ENCODE data around the gene LRRC3C. TPM values are rescaled to one million over a fixed set of nuclear protein-coding genes. Genes with fewer than 3 reads are reported as not detected.
A peak's percentile ranks its signal among the peaks of the same experiment; 100 is the strongest.
"Not testable (repeated sequence)": the region's sequence is repeated elsewhere in the genome, so short reads cannot be mapped to it uniquely, and the experiment has no call there.

LRRC3C gene
- total RNA-seq, 1 donor from 2014 or later: not detected

DNA sequence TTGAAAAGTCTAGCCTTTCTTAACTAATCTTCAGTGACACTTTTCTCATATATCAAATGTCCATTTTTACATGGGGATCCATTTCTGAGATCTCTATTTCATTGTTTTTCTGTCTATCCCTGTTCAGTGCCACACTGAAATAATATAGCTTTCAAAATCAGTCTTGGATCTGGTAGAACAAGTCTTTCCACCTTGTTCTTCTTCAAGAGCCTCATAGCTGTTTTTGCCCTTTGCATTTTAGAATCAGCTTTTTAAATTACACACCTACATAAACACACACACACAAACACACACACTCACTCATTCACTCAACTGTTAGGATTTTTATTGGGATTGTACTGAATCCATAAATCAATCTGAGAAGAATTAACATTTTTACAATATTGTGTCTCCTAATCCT is 28.3 kb upstream of the LRRC3C start:
- peaks cover 6% of the 10 kb centered on the region for H3K9me3 Mint-ChIP-seq
- TF ChIP-seq, protein P1, sequence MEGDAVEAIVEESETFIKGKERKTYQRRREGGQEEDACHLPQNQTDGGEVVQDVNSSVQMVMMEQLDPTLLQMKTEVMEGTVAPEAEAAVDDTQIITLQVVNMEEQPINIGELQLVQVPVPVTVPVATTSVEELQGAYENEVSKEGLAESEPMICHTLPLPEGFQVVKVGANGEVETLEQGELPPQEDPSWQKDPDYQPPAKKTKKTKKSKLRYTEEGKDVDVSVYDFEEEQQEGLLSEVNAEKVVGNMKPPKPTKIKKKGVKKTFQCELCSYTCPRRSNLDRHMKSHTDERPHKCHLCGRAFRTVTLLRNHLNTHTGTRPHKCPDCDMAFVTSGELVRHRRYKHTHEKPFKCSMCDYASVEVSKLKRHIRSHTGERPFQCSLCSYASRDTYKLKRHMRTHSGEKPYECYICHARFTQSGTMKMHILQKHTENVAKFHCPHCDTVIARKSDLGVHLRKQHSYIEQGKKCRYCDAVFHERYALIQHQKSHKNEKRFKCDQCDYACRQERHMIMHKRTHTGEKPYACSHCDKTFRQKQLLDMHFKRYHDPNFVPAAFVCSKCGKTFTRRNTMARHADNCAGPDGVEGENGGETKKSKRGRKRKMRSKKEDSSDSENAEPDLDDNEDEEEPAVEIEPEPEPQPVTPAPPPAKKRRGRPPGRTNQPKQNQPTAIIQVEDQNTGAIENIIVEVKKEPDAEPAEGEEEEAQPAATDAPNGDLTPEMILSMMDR (conservative IDR thresholded peaks at IDR 0.05): no peak
- peak overlapping the region; percentile 73 for H3K27ac Mint-ChIP-seq
- DNase-seq (ENCODE audit: extremely low spot score, unreplicated experiment): no peak
- no peaks in the 10 kb centered on the region for H3K4me1 Mint-ChIP-seq (ENCODE audit: unreplicated experiment)
- peaks cover 4% of the 10 kb centered on the region for H3K27me3 Mint-ChIP-seq
- peak overlapping the region; percentile 30 for H3K4me3 Mint-ChIP-seq
- H3K36me3 Mint-ChIP-seq: peaks cover 4% of the 10 kb centered on the region

DNA sequence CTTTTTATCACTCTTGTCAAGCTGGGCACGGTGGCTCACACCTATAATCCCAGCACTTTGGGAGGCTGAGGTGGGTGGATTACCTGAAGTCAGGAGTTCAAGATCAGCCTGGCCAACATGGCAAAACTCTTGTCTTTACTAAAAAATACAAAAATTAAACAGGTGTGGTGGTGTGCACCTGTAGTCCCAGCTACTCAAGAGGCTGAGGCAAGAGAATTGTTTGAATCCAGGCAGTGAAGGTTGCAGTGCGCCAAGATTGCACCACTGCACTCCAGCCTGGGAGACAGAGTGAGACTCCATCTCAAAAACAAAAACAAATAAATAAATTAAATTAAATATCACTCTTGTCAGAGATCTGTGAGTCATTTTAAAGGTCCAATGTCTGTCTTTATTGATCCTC is 25.5 kb upstream of the LRRC3C start:
- not testable (repeated sequence) for H3K4me3 Mint-ChIP-seq; H3K9me3 Mint-ChIP-seq; DNase-seq (ENCODE audit: extremely low spot score, unreplicated experiment); H3K4me1 Mint-ChIP-seq (ENCODE audit: unreplicated experiment); H3K27ac Mint-ChIP-seq; H3K27me3 Mint-ChIP-seq
- peaks cover 13% of the 10 kb centered on the region for H3K36me3 Mint-ChIP-seq

DNA sequence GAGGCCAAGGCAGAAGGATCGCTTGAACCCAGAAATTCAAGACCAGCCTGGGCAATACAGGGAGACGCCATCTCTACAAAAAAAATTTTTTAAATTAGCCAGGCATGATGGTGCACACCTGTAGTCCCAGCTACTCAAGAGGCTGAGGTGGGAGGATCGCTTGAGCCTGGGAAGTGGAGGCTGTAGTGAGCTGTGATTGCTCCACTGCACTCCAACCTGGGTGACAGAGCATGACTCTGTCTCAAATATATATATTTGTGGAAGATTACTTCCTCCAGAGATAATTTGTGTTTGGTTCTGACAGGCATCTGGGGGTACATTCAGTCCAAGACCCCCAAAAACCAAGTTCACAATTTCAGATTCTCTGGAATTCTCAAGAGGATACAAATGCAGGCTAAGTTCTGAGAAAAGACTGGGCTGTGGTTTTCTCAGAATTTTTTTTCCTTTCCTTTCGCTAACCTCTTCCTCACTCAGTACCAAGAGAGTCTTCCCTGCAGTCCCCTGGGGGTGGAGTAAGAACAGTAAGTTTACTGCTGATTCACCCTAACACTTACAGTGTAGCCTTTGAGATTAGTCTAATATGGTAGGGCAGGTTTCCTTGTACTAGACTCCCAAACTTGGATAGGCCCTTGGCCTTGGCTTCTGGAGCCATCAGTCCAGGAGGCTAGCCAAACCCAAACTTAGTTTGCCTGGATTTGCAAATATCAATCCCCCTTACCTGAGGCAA is 24.2 kb upstream of the LRRC3C start:
- no peak overlapping the region for H3K27ac Mint-ChIP-seq
- H3K9me3 Mint-ChIP-seq: peaks cover 6% of the 10 kb centered on the region
- H3K4me1 Mint-ChIP-seq (ENCODE audit: unreplicated experiment): no peaks in the 10 kb centered on the region
- TF ChIP-seq, protein P1 (conservative IDR thresholded peaks at IDR 0.05): no peak
- no peak overlapping the region for H3K4me3 Mint-ChIP-seq
- no peaks in the 10 kb centered on the region for H3K27me3 Mint-ChIP-seq
- peaks cover 13% of the 10 kb centered on the region for H3K36me3 Mint-ChIP-seq
- no peak for DNase-seq (ENCODE audit: extremely low spot score, unreplicated experiment)

DNA sequence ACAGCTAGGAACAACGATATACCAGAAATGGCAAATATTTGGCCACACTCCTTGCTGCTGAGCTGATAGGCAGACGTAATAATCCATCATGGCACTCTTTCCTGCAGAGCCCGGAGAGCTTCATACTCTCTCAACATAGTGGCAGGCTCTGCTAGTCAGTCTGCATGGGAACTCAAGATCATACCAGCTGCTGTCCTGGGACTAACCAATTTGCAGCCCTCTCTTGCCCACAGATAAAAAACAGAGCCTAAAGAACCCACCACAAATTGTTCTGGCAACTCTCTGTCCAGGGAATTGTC is 22.6 kb upstream of the LRRC3C start:
- DNase-seq (ENCODE audit: extremely low spot score, unreplicated experiment): no peak
- Mint-ChIP-seq H3K27me3 (no peaks in the 10 kb centered on the region), H3K4me3 (no peak overlapping the region), H3K27ac (no peak overlapping the region), H3K36me3 (peaks cover 9% of the 10 kb centered on the region), H3K4me1 (ENCODE audit: unreplicated experiment) (no peaks in the 10 kb centered on the region), H3K9me3 (no peaks in the 10 kb centered on the region)
- TF ChIP-seq, protein P1 (conservative IDR thresholded peaks at IDR 0.05): no peak

DNA sequence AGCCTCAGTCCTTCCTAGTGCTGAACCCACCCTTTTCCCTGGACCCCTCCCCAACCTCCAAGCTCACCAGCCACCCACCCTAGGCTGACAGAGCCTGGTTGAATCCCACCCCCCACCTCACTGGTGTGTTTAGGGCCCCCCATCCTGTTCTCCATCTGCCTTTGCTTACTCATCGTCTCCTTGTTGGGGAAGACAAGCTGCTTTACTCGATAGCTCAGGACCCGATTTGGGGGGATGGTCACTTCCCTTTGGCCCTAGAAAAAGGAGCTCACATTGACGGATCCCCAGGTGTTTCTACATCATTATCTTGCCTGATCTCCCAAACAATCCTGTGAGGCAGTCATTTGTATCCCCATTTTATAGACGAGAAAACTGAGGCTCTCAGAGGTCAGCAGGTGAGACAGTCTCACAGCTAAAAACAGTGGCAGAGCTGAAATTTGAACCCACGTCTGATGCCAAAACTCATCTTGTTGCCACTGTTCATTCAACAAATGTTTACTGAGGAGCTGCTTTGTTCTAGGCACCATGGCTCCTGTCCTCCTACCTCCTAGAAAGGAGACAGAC is 18.7 kb upstream of the LRRC3C start:
- TF ChIP-seq, protein P1 (conservative IDR thresholded peaks at IDR 0.05): no peak
- Mint-ChIP-seq H3K9me3 (no peaks in the 10 kb centered on the region), H3K27ac (no peak overlapping the region)

DNA sequence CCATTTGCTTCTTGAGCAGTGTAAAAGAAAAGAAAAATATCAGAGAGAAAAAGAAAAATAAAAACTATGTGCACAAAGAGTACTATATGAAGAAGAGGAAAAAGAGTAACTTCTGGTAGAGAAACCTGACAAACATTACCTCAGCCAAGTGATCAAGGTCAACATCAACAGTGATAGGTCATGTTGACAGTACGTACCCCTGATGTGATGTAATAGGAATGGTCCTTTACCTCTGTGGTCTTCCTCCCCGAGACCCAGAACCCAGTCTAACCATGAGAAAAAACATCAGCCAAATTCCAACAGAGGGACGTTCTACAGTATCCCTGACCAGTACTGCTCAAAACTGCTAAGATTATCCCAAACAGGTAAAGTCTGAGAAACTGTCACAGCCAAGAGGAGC is 13.5 kb upstream of the LRRC3C start:
- no peak for DNase-seq (ENCODE audit: extremely low spot score, unreplicated experiment)
- H3K27ac Mint-ChIP-seq: no peak overlapping the region
- H3K4me3 Mint-ChIP-seq: no peak overlapping the region
- TF ChIP-seq, protein P1 (conservative IDR thresholded peaks at IDR 0.05): no peak
- peaks cover 26% of the 10 kb centered on the region for H3K36me3 Mint-ChIP-seq
- H3K9me3 Mint-ChIP-seq: no peaks in the 10 kb centered on the region
- H3K4me1 Mint-ChIP-seq (ENCODE audit: unreplicated experiment): peaks cover 11% of the 10 kb centered on the region
- no peaks in the 10 kb centered on the region for H3K27me3 Mint-ChIP-seq

More for the DNA sequence above, 18.7 kb upstream of the LRRC3C start:
- DNase-seq (ENCODE audit: extremely low spot score, unreplicated experiment): no peak
- Mint-ChIP-seq H3K4me1 (ENCODE audit: unreplicated experiment) (no peaks in the 10 kb centered on the region), H3K27me3 (no peaks in the 10 kb centered on the region), H3K36me3 (peaks cover 12% of the 10 kb centered on the region), H3K4me3 (no peak overlapping the region)

Data from type B pancreatic cell (in vitro differentiated cells).